Measurements from ENCODE around the gene CDC25B.

DNA sequence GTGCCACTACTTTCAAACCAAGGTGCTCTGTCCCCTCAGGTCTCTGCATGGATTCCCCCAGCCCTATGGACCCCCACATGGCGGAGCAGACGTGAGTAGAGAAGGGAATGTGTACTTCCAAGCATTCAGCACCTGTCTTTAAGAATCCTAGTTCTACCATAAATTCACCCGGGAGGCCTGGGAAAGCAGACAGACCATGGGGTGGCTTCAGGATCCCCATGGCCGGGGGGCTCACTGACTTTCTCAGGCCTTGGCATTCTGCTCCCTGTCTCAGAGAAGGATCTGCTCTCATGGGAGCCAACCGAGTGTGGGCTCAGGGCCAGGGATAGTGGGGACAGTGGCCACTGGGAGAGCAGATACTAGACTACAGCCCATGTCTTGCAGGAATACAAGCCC is 2.3 kb downstream of the CDC25B start:
- TF ChIP-seq ZNF350 (tag by site-specific recombination; IDR thresholded peaks at IDR 0.05) (no peak), SETDB1 (IDR thresholded peaks at IDR 0.05; ENCODE audit: insufficient read length, low read length) (no peak), ZFHX2 (tag by site-specific recombination; conservative IDR thresholded peaks at IDR 0.05) (no peak), ZNF792 (tag by site-specific recombination; IDR thresholded peaks at IDR 0.05) (no peak), ZNF394 (tag by site-specific recombination; IDR thresholded peaks at IDR 0.05; ENCODE audit: borderline replicate concordance) (no peak)
- TF ChIP-seq, protein P1, sequence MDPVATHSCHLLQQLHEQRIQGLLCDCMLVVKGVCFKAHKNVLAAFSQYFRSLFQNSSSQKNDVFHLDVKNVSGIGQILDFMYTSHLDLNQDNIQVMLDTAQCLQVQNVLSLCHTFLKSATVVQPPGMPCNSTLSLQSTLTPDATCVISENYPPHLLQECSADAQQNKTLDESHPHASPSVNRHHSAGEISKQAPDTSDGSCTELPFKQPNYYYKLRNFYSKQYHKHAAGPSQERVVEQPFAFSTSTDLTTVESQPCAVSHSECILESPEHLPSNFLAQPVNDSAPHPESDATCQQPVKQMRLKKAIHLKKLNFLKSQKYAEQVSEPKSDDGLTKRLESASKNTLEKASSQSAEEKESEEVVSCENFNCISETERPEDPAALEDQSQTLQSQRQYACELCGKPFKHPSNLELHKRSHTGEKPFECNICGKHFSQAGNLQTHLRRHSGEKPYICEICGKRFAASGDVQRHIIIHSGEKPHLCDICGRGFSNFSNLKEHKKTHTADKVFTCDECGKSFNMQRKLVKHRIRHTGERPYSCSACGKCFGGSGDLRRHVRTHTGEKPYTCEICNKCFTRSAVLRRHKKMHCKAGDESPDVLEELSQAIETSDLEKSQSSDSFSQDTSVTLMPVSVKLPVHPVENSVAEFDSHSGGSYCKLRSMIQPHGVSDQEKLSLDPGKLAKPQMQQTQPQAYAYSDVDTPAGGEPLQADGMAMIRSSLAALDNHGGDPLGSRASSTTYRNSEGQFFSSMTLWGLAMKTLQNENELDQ (tag by site-specific recombination; IDR thresholded peaks at IDR 0.05; ENCODE audit: low read depth) = no peak
- TF ChIP-seq, protein P2, sequence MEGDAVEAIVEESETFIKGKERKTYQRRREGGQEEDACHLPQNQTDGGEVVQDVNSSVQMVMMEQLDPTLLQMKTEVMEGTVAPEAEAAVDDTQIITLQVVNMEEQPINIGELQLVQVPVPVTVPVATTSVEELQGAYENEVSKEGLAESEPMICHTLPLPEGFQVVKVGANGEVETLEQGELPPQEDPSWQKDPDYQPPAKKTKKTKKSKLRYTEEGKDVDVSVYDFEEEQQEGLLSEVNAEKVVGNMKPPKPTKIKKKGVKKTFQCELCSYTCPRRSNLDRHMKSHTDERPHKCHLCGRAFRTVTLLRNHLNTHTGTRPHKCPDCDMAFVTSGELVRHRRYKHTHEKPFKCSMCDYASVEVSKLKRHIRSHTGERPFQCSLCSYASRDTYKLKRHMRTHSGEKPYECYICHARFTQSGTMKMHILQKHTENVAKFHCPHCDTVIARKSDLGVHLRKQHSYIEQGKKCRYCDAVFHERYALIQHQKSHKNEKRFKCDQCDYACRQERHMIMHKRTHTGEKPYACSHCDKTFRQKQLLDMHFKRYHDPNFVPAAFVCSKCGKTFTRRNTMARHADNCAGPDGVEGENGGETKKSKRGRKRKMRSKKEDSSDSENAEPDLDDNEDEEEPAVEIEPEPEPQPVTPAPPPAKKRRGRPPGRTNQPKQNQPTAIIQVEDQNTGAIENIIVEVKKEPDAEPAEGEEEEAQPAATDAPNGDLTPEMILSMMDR (tag by site-specific recombination; IDR thresholded peaks at IDR 0.05) = no peak
- TF ChIP-seq, protein P3, sequence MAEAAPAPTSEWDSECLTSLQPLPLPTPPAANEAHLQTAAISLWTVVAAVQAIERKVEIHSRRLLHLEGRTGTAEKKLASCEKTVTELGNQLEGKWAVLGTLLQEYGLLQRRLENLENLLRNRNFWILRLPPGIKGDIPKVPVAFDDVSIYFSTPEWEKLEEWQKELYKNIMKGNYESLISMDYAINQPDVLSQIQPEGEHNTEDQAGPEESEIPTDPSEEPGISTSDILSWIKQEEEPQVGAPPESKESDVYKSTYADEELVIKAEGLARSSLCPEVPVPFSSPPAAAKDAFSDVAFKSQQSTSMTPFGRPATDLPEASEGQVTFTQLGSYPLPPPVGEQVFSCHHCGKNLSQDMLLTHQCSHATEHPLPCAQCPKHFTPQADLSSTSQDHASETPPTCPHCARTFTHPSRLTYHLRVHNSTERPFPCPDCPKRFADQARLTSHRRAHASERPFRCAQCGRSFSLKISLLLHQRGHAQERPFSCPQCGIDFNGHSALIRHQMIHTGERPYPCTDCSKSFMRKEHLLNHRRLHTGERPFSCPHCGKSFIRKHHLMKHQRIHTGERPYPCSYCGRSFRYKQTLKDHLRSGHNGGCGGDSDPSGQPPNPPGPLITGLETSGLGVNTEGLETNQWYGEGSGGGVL (tag by site-specific recombination; IDR thresholded peaks at IDR 0.05) = no peak

Data from HEK293 (cell line).